Suprapubic skin (tissue), 4 donors: Measurements from ENCODE around the gene ZFYVE28. TPM values are rescaled to one million over a fixed set of nuclear protein-coding genes. Genes with fewer than 3 reads are reported as not detected.
"Not testable (repeated sequence)": the region's sequence is repeated elsewhere in the genome, so short reads cannot be mapped to it uniquely, and the experiment has no call there.

Experiments used
- DNase-seq, 2 donors: peaks; one replicate each; pipeline ENCODE4 v3.0.0-alpha.2; 2019; ENCODE audit warnings: low spot score in 2 of 2
- H3K27ac ChIP-seq: fragments of 200-600 bp; sonication (generic); one replicate; pipeline ENCODE4 v1.5.1; 2019
- H3K27me3 ChIP-seq: fragments of 200-600 bp; sonication (generic); one replicate; pipeline ENCODE4 v1.5.1; 2019
- H3K36me3 ChIP-seq: fragments of 200-600 bp; sonication (generic); one replicate; pipeline ENCODE4 v1.5.1; 2019
- H3K4me1 ChIP-seq: fragments of 200-600 bp; sonication (generic); one replicate; pipeline ENCODE4 v1.5.1; 2019
- H3K4me3 ChIP-seq: fragments of 200-600 bp; sonication (generic); one replicate; pipeline ENCODE4 v1.5.1; 2019; ENCODE audit warnings: mild to moderate bottlenecking
- H3K9me3 ChIP-seq: fragments of 200-600 bp; sonication (generic); one replicate; pipeline ENCODE4 v1.5.1; 2019
- CTCF ChIP-seq, 2 donors: fragments of 200-600 bp in 1 of 2; fragments of 450-650 bp in 1 of 2; sonication (generic) in 1 of 2; IDR thresholded peaks; one replicate each; pipeline ENCODE4 v1.5.1; 2016 to 2019; ENCODE audit warnings: antibody characterized with exemption in 2 of 2, mild to moderate bottlenecking in 1 of 2, moderate library complexity in 1 of 2
- EP300 ChIP-seq: sonication (generic); formaldehyde crosslinking; IDR thresholded peaks from one replicate; pipeline ENCODE4 v1.6.1; 2017; ENCODE audit warnings: antibody characterized with exemption
- POLR2A ChIP-seq, 2 donors: fragments of 450-650 bp; IDR thresholded peaks; one replicate each; pipeline ENCODE4 v1.6.1; 2017; ENCODE audit warnings: antibody characterized with exemption in 2 of 2, mild to moderate bottlenecking in 2 of 2, moderate library complexity in 2 of 2
- POLR2AphosphoS5 ChIP-seq, 3 donors: sonication (generic); formaldehyde crosslinking; IDR thresholded peaks; one replicate each; pipeline ENCODE4 v1.6.1; 2017; ENCODE audit warnings: antibody characterized with exemption in 3 of 3
- WGBS: methylation state at CpG from one replicate; pipeline ENCODE4 v1.1.5; 2018; 5-methylcytosine and 5-hydroxymethylcytosine counted together
- total RNA-seq, 4 donors: library from RNA; depleted of rRNA; stranded (reverse); fragments of >200 nt; gene quantifications; one replicate each; pipeline ENCODE4 v1.1.0, GENCODE V29; 2016

The ZFYVE28 gene
- total RNA-seq, 4 donors from 2014 or later: 7.6 to 21.3 (median 9.9) TPM

GRCh38 chr4:2226261-2226660, 192.2 kb downstream of the ZFYVE28 start:
- Histone ChIP-seq H3K9me3 (no peaks in the 10 kb centered on the region), H3K27ac (no peak overlapping the region)
- TF ChIP-seq POLR2A (IDR thresholded peaks at IDR 0.05) (no peak), CTCF (IDR thresholded peaks at IDR 0.05) (no peak), POLR2AphosphoS5 (IDR thresholded peaks at IDR 0.05) (no peak), EP300 (no peak)

GRCh38 chr4:2222838-2223237, 195.6 kb downstream of the ZFYVE28 start:
- peaks cover 12% of the 10 kb centered on the region for H3K4me1 ChIP-seq
- H3K36me3 ChIP-seq: peaks cover 10% of the 10 kb centered on the region
- no peak for DNase-seq
- H3K9me3 ChIP-seq: no peaks in the 10 kb centered on the region
- H3K4me3 ChIP-seq: no peak overlapping the region
- no peak for TF ChIP-seq POLR2AphosphoS5 (IDR thresholded peaks at IDR 0.05)
- no peak for TF ChIP-seq EP300
- 93% methylated on average over 2 of the region's 2 CpGs for WGBS
- H3K27ac ChIP-seq: no peak overlapping the region
- no peaks in the 10 kb centered on the region for H3K27me3 ChIP-seq

More at GRCh38 chr4:2226261-2226660, 192.2 kb downstream of the ZFYVE28 start:
- no peak for DNase-seq
- WGBS: 74% methylated on average over 2 of the region's 2 CpGs
- Histone ChIP-seq H3K27me3 (no peaks in the 10 kb centered on the region), H3K4me1 (no peaks in the 10 kb centered on the region), H3K36me3 (peaks cover 19% of the 10 kb centered on the region), H3K4me3 (no peak overlapping the region)

GRCh38 chr4:2221378-2221777, 197.1 kb downstream of the ZFYVE28 start:
- not testable (repeated sequence) for H3K4me3 ChIP-seq, H3K9me3 ChIP-seq, H3K27me3 ChIP-seq, DNase-seq, H3K27ac ChIP-seq, H3K36me3 ChIP-seq
- H3K4me1 ChIP-seq: peaks cover 12% of the 10 kb centered on the region
- 76% methylated on average over 4 of the region's 4 CpGs for WGBS

- H3K27me3 ChIP-seq: no peaks in the 10 kb centered on the region
- TF ChIP-seq POLR2A (IDR thresholded peaks at IDR 0.05) (no peak), CTCF (IDR thresholded peaks at IDR 0.05) (peak; percentile 65 to 83)
- H3K27ac ChIP-seq: no peak overlapping the region
- peaks cover 12% of the 10 kb centered on the region for H3K4me1 ChIP-seq
- no peaks in the 10 kb centered on the region for H3K9me3 ChIP-seq
- DNase-seq: peak; percentile 73 to 86
- WGBS: 10% methylated on average over 10 of the region's 10 CpGs
- H3K4me3 ChIP-seq: no peak overlapping the region
- peaks cover 10% of the 10 kb centered on the region for H3K36me3 ChIP-seq
Observed at GRCh38 chr4:2220016-2220630, 198.3 kb downstream of the ZFYVE28 start.

Other genes starting within 250 kb of the ZFYVE28 start
- 10 to 100 TPM in 3 of 4 donors, 1 to 10 TPM in 1; 7.6 to 17.9 (median 11.8) TPM for gene HAUS3, start 176.5 kb downstream of the ZFYVE28 start, total RNA-seq
- gene POLN, start 176.5 kb downstream of the ZFYVE28 start, total RNA-seq: 1 to 10 TPM in 2 of 4 donors, under 1 TPM in 2; 0.91 to 8.0 (median 1.2) TPM
- gene MXD4, start 156.5 kb downstream of the ZFYVE28 start, total RNA-seq: 10 to 100 TPM; 52.8 to 76.8 (median 63.3) TPM
- not detected for gene CFAP99, start 310 bp upstream of the ZFYVE28 start, total RNA-seq
- 10 to 100 TPM; 31.2 to 57.2 (median 44.0) TPM for gene RNF4, start 50.5 kb upstream of the ZFYVE28 start, total RNA-seq
- gene FAM193A, start 118.0 kb upstream of the ZFYVE28 start, total RNA-seq: 10 to 100 TPM; 23.6 to 45.0 (median 29.3) TPM